Chondrocyte (in vitro differentiated cells): ENCODE measurements around the gene SYVN1. TPM values are rescaled to one million over a fixed set of nuclear protein-coding genes. Genes with fewer than 3 reads are reported as not detected.
A peak's percentile ranks its signal among the peaks of the same experiment; 100 is the strongest.

Experiments used
- DNase-seq: peaks from one replicate; pipeline ENCODE4 v3.0.0; 2021; ENCODE audit warnings: mixed read lengths, low spot score
- H3K27ac Mint-ChIP-seq: one replicate; pipeline ENCODE4 v1.8.0; 2021; ENCODE audit warnings: mild to moderate bottlenecking, moderate library complexity, mixed read lengths; ENCODE audit not compliant: unreplicated experiment
- H3K27me3 Mint-ChIP-seq: 2 replicates; pipeline ENCODE4 v1.8.0; 2021; ENCODE audit warnings: low read depth, mixed read lengths
- H3K36me3 Mint-ChIP-seq: 2 replicates; pipeline ENCODE4 v1.8.0; 2021; ENCODE audit warnings: low read depth, mixed read lengths
- H3K4me1 Mint-ChIP-seq: 2 replicates; pipeline ENCODE4 v1.8.0; 2021; ENCODE audit warnings: low read depth, mild to moderate bottlenecking, mixed read lengths
- H3K4me3 Mint-ChIP-seq: one replicate; pipeline ENCODE4 v1.8.0; 2021; ENCODE audit warnings: mild to moderate bottlenecking, moderate library complexity, mixed read lengths; ENCODE audit not compliant: unreplicated experiment
- H3K9me3 Mint-ChIP-seq: 2 replicates; pipeline ENCODE4 v1.8.0; 2021; ENCODE audit warnings: low read depth, mixed read lengths
- CTCF ChIP-seq: fragments of 200-600 bp; sonication (generic); IDR thresholded peaks from 2 replicates; pipeline ENCODE4 v1.5.0; 2021; ENCODE audit warnings: antibody characterized with exemption, mild to moderate bottlenecking, moderate library complexity
- microRNA-seq: library from miRNA; unstranded; fragments of <30 nt; microRNA quantifications from one replicate; pipeline ENCODE4 v1.2.0, GENCODE V29; 2020; ENCODE audit warnings: borderline number of aligned reads
- total RNA-seq: library from RNA; stranded (reverse); gene quantifications from 3 replicates; pipeline ENCODE4 v1.2.1, GENCODE V29; 2021

Gene SYVN1
- total RNA-seq, 1 donor from 2014 or later: 53.5 TPM

- DNase-seq: no peak
- no peak overlapping the region for H3K4me3 Mint-ChIP-seq
- no peaks in the 10 kb centered on the region for H3K36me3 Mint-ChIP-seq
- H3K27me3 Mint-ChIP-seq: no peaks in the 10 kb centered on the region
- peaks cover 10% of the 10 kb centered on the region for H3K4me1 Mint-ChIP-seq
- no peak overlapping the region for H3K27ac Mint-ChIP-seq
- no peak for TF ChIP-seq CTCF
- no peaks in the 10 kb centered on the region for H3K9me3 Mint-ChIP-seq
These were observed 55.5 kb downstream of the SYVN1 start for GRCh38 chr11:65078786-65079342.

- peak; percentile 71 for TF ChIP-seq CTCF
- H3K27me3 Mint-ChIP-seq: no peaks in the 10 kb centered on the region
- H3K4me1 Mint-ChIP-seq: peaks cover 6% of the 10 kb centered on the region
- H3K27ac Mint-ChIP-seq: no peak overlapping the region
- H3K4me3 Mint-ChIP-seq: no peak overlapping the region
- no peaks in the 10 kb centered on the region for H3K9me3 Mint-ChIP-seq
- H3K36me3 Mint-ChIP-seq: no peaks in the 10 kb centered on the region
- no peak for DNase-seq
These were observed 56.2 kb downstream of the SYVN1 start for GRCh38 chr11:65078151-65078550.

GRCh38 chr11:65077451-65077850, 56.9 kb downstream of the SYVN1 start:
- no peak overlapping the region for H3K27ac Mint-ChIP-seq

More at GRCh38 chr11:65077451-65077850, 56.9 kb downstream of the SYVN1 start:
- no peak for TF ChIP-seq CTCF
- Mint-ChIP-seq H3K27me3 (no peaks in the 10 kb centered on the region), H3K4me3 (no peak overlapping the region), H3K36me3 (no peaks in the 10 kb centered on the region), H3K9me3 (no peaks in the 10 kb centered on the region), H3K4me1 (no peaks in the 10 kb centered on the region)
- no peak for DNase-seq

Small RNA genes lying within 50 kb of the gene (microRNA-seq; reads per million reads assigned to microRNA genes)
- not detected for gene MIR6751

Other genes starting within 250 kb of the SYVN1 start
- gene ATG2A, start 217.3 kb downstream of the SYVN1 start, total RNA-seq: 15.2 to 21.9 TPM (median 16.3 TPM) in 3 replicates
- 21.7 to 33.2 TPM (median 29.3 TPM) in 3 replicates for gene PPP2R5B, start 209.8 kb downstream of the SYVN1 start, total RNA-seq
- not detected in 3 replicates for gene GPHA2, start 198.6 kb downstream of the SYVN1 start, total RNA-seq
- not detected in 3 replicates for gene MAJIN, start 162.4 kb downstream of the SYVN1 start, total RNA-seq
- not detected in 3 replicates for gene BATF2, start 137.5 kb downstream of the SYVN1 start, total RNA-seq
- 80.1 to 85.5 TPM (median 83.7 TPM) in 3 replicates for gene ARL2, start 120.4 kb downstream of the SYVN1 start, total RNA-seq
- 21.0 to 26.1 TPM (median 24.9 TPM) in 3 replicates for gene SNX15, start 107.1 kb downstream of the SYVN1 start, total RNA-seq
- 13.1 to 18.2 TPM (median 14.3 TPM) in 3 replicates for gene SAC3D1, start 93.3 kb downstream of the SYVN1 start, total RNA-seq
- not detected in 3 replicates for gene NAALADL1, start 76.0 kb downstream of the SYVN1 start, total RNA-seq
- gene CDCA5, start 50.5 kb downstream of the SYVN1 start, total RNA-seq: 5.5 to 11.4 TPM (median 6.3 TPM) in 3 replicates
- gene ZFPL1, start 50.3 kb downstream of the SYVN1 start, total RNA-seq: 48.9 to 53.3 TPM (median 50.0 TPM) in 3 replicates
- 72.8 to 94.0 TPM (median 73.4 TPM) in 3 replicates for gene VPS51, start 38.3 kb downstream of the SYVN1 start, total RNA-seq
- 10.3 to 14.4 TPM (median 10.7 TPM) in 3 replicates for gene TM7SF2, start 22.6 kb downstream of the SYVN1 start, total RNA-seq
- gene ZNHIT2, start 16.8 kb downstream of the SYVN1 start, total RNA-seq: 7.9 to 8.7 TPM (median 7.9 TPM) in 3 replicates
- 506 to 669 TPM (median 519 TPM) in 3 replicates for gene FAU, start 12.4 kb downstream of the SYVN1 start, total RNA-seq
- gene MRPL49, start 12.2 kb downstream of the SYVN1 start, total RNA-seq: 37.2 to 43.2 TPM (median 40.5 TPM) in 3 replicates
- not detected in 3 replicates for gene SPDYC, start 35.7 kb upstream of the SYVN1 start, total RNA-seq
- gene CAPN1, start 47.4 kb upstream of the SYVN1 start, total RNA-seq: 120 to 130 TPM (median 127 TPM) in 3 replicates
- gene POLA2, start 127.4 kb upstream of the SYVN1 start, total RNA-seq: 5.7 to 19.0 TPM (median 6.2 TPM) in 3 replicates
- gene CDC42EP2, start 180.3 kb upstream of the SYVN1 start, total RNA-seq: 7.3 to 12.8 TPM (median 12.6 TPM) in 3 replicates
- 49.7 to 52.3 TPM (median 49.9 TPM) in 3 replicates for gene DPF2, start 199.3 kb upstream of the SYVN1 start, total RNA-seq
- 0.10 to 0.18 TPM in 2 of 3 replicates, not detected in the other for gene TIGD3, start 220.2 kb upstream of the SYVN1 start, total RNA-seq
- 11.7 to 14.4 TPM (median 13.1 TPM) in 3 replicates for gene SLC25A45, start 248.1 kb upstream of the SYVN1 start, total RNA-seq